NCI-H1417 (cell line): Measurements from ENCODE around the gene ARL15.

Source experiments
- DNase-seq, 3 experiments: peaks; one replicate each; lab custom pipeline; 2025; lab: John Stamatoyannopoulos, UW

Gene ARL15

GRCh38 chr5:54207566-54207965 is 102.8 kb downstream of the ARL15 start:
- no peak for DNase-seq

- DNase-seq = no peak
Observed at GRCh38 chr5:54206580-54207229, 103.7 kb downstream of the ARL15 start.

GRCh38 chr5:54205918-54206317 is 104.5 kb downstream of the ARL15 start:
- DNase-seq = no peak

- DNase-seq = no peak
Observed at GRCh38 chr5:54205453-54205852, 104.9 kb downstream of the ARL15 start.

GRCh38 chr5:54197018-54197417 is 113.4 kb downstream of the ARL15 start:
- DNase-seq = no peak

- no peak for DNase-seq
Observed at GRCh38 chr5:54195701-54196100, 114.7 kb downstream of the ARL15 start.

- DNase-seq = no peak
Observed at GRCh38 chr5:54194318-54194717, 116.1 kb downstream of the ARL15 start.

- peak in 1 of 3 experiments; percentile 21 for DNase-seq
Observed at GRCh38 chr5:54187694-54188093, 122.7 kb downstream of the ARL15 start.

GRCh38 chr5:54186912-54187445 is 123.4 kb downstream of the ARL15 start:
- DNase-seq = no peak

- peak in 1 of 3 experiments; percentile 10 for DNase-seq
Observed at GRCh38 chr5:54186108-54186507, 124.3 kb downstream of the ARL15 start.

- no peak for DNase-seq
Observed at GRCh38 chr5:54184806-54185205, 125.6 kb downstream of the ARL15 start.

GRCh38 chr5:54180630-54181031 is 129.7 kb downstream of the ARL15 start:
- DNase-seq = no peak

GRCh38 chr5:54178991-54179390 is 131.4 kb downstream of the ARL15 start:
- no peak for DNase-seq

- DNase-seq = no peak
Observed at GRCh38 chr5:54178207-54178606, 132.2 kb downstream of the ARL15 start.

GRCh38 chr5:54177058-54177457 is 133.3 kb downstream of the ARL15 start:
- no peak for DNase-seq

- no peak for DNase-seq
Observed at GRCh38 chr5:54176066-54176830, 134.1 kb downstream of the ARL15 start.

GRCh38 chr5:54173251-54173650 is 137.1 kb downstream of the ARL15 start:
- DNase-seq = no peak

- no peak for DNase-seq
Observed at GRCh38 chr5:54171645-54172384, 138.6 kb downstream of the ARL15 start.

- no peak for DNase-seq
Observed at GRCh38 chr5:54165687-54166086, 144.7 kb downstream of the ARL15 start.

- no peak for DNase-seq
Observed at GRCh38 chr5:54162184-54162583, 148.2 kb downstream of the ARL15 start.

- DNase-seq = no peak
Observed at GRCh38 chr5:54160329-54160728, 150.0 kb downstream of the ARL15 start.

- DNase-seq = no peak
Observed at GRCh38 chr5:54159893-54160195, 150.5 kb downstream of the ARL15 start.
